Measurements from ENCODE around the gene SKAP2.

The SKAP2 gene

DNA sequence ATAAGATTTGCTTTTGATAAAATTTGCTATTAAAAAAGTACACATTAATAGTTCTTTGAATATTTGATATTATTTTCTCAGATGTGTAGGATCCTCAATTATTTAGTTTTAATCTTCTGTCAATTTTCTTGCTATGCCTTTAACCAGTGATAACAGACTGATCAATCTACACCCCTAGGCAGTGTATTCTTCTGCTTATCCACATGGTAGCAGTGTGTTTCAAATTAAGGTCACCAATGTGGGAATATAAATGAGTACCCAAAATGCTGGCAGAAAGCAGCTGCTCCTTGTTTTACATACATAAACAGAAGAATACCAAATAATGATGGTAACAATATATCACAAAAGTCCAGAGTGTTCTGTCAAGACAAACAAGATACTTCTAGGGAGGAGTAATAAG, 87.0 kb downstream of the SKAP2 start:
- DNase-seq (ENCODE audit: low read depth) = no peak

DNA sequence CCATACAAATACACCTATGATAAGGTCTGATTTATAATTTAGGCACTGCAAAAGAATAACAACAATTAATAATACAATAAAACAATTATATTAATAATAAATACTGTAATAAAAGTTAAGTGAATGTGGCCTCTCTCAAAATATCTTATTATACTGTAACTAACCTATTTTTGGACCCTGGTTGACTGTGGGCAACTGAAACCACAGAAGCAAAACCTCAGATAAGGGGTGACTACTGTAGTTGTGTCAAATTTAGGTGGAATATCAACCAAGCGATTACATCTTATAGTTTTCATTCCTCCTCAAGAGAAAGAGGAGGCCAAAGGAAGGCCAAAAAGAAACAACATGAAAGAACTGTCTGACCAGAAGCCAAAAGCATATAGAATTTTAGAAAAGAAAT, 103.9 kb downstream of the SKAP2 start:
- no peak for DNase-seq (ENCODE audit: low read depth)

DNA sequence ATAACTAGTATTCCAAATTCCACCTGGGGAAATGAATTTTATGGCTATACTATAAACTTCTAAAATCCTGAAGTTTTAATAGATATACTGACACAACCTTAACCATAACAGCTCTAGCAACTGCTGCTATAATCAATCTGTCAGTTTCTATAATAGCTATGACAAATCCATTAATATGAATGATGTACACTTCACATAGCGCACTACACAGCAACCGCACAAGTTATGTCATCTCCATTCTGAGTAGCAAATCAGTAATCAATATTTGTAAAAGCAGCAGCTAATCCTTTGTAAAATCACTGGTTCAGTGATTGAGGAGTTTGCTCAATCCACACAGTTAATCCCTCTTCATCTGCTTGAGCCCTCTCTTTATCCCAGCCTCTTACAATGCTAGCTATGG, 105.3 kb downstream of the SKAP2 start:
- DNase-seq (ENCODE audit: low read depth) = no peak

DNA sequence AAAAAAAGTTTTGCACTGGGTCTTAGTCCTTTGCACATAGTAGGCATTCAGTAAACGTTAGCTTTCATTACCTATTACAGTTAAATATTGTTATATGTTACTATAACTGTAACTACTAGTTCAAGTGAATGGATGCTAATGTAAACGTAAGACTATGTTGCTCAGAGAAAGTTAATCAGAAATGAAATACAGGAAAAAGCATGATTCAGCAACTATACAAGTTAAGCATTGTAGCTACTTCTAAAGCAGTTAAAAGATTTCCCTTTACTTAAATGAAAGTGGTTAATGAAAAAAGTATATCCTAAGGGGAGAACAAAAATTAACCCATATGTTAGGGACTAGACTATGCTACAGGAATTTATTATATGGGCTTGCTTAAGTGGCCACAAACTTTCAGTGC, 121.2 kb downstream of the SKAP2 start:
- no peak for DNase-seq (ENCODE audit: low read depth)

DNA sequence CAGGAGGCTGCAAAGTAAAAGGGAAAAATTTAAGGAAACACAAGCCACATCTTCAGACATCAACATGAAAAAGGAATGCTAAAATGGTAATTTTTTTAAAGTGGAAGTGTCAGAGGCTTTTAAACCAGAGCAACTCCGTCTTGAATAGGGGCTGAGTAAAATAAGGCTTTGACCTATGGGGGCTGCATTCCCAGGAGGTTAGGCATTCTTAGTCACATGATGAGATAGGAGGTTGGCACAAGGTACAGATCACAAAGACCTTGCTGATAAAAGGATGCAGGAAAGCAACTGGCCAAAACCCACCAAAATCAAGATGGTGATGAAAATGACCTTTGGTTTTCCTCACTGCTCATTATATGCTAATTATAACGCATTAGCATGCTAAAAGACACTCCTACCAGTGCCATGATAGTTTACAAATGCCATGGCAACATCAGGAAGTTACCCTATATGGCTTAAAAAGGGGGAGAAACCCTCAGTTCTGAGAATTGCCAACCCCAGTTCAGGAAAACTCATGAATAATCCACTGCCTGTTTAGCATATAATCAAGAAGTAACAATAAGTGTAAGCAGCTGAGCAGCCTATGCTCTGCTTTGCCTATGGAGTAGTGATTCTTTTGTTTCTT, 128.3 kb downstream of the SKAP2 start:
- DNase-seq (ENCODE audit: low read depth) = no peak

DNA sequence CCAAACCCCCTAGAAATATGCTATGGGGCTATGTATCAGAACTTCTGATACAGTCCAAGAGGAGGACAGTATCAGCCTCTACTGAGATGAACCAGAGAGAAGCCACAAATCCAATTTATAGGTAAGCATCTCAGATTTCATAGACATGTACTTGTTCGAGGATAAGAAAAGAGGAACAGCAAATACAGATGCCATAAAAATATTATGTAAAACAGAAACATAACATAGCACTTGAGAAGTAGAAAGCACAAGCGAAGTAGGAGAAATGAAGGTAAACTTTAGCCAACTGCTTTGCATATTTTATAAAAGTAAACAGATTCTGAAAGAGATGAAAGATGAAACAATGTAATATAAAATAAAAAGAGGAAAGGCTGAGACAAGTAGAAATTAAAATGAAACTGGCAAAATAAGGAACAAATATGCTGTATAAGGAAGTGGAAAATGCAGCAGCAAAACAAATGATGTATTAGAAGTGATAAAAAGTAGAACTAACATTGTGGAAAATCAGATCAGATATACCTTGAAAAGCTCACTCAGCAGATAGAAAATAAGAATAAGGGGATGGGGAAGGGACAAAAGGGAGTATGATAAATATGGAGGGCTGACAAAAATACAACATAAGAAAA, 135.1 kb downstream of the SKAP2 start:
- DNase-seq (ENCODE audit: low read depth) = no peak

DNA sequence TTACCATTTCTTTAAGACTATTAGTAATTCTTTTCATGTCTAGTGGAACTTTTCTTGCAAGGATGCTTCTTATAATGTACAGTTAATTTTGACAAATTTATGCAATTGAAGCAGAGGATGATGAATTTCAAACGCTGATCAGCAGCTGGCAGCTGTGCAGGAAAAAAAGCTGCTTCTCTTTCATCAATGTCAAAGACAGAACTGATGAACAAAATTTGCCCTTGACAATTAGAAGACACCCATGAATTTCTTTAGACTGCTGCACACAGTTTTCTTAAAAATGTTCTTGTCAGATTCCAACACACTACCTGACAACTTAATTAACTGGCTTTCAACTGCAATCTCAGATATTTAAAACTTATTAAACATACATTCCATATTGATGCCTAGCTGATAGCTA, 138.3 kb downstream of the SKAP2 start:
- DNase-seq (ENCODE audit: low read depth) = no peak

DNA sequence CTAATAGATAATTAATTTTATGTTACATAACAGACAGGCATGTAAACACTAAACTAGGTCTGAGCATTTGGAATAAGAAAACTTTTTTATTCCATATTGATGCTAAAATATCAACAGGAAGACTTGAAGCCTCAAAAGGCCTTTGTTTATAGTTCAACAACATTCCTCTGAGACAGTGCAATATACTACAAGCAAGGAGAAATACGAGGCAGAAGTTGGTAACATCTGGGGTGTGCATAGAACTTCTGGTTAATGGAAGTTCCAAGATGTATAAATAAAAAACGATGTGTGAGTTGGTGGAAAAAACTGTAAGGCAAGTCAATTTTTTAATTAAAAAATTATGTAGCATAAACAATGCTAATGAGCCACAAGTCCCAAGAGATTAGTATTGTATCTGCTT, 139.6 kb downstream of the SKAP2 start:
- no peak for DNase-seq (ENCODE audit: low read depth)

DNA sequence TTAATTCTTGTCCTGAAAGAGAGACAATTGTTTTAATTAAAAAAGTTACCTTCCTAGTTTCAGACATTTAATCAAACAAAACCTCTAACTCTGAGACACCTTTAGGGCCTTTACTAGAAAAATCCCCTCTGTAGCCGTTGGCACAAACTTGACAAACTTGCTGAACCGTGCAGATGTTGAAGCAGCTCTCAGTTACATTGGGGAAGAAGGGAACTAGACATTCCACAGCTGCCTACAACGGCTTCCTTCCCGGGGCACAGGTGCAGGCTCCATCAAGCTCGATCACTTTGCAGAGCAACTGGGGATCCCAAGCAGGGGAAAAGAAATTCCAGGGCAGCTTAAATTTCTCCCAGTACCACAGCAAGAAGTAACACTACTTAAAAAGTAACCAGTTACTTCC, 141.3 kb downstream of the SKAP2 start:
- DNase-seq (ENCODE audit: low read depth) = no peak

DNA sequence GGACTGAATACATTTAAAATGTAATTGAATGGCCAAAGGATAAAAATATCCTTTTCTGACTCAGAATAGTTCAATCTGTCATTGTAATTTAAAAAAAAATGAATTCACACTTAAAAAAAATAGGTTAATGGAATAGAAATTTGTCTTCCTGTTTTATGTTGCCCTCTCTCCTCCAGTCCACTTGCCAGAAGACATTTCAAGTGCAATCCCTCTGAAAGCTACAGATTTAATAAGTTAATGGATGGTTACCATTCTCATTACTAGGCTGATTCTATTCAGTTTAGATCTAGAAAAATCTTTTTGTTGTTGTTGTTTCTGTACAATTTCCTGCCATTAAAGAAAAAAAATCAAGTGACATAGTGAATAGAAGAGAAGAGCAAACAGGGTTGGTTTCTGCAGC, 142.9 kb downstream of the SKAP2 start:
- DNase-seq (ENCODE audit: low read depth) = no peak

DNA sequence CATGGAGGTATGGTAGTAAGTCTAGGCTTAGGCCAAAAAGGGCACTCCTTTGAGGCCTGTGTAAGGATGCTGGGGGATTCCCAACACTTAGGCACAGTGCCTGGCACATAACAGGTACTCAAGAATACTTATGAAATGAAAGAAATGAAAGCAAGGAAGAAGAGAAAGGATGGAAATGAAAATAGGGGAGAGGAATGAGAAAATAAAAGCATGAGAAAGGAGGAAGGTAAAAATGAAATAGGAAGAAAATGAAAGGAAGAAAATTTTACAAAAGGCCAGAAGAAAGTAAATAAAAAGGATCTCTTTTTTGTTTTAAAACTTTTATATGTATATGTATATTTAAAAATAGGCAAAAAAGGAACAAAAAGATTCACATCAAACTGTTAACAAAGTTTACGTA, 146.3 kb downstream of the SKAP2 start:
- no peak for DNase-seq (ENCODE audit: low read depth)

DNA sequence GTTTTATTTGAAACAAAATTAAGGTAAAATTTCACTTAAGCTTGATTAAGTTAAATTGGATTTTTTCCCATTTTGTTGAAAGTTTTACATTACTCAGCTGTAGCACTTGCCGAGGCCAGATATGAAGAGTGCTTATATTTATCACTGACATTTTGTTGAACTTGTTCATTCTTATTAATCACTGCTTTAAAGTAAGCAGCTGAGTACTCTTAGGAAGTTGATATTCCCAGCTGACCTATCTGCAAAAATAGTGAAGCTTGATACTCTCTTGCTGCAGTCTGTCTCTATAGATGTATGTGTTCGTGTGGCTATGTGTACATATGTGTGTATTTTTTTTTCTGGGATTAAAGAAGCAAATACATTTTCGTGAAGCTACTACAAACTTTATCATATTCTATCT, 150.0 kb downstream of the SKAP2 start:
- DNase-seq (ENCODE audit: low read depth) = no peak

DNA sequence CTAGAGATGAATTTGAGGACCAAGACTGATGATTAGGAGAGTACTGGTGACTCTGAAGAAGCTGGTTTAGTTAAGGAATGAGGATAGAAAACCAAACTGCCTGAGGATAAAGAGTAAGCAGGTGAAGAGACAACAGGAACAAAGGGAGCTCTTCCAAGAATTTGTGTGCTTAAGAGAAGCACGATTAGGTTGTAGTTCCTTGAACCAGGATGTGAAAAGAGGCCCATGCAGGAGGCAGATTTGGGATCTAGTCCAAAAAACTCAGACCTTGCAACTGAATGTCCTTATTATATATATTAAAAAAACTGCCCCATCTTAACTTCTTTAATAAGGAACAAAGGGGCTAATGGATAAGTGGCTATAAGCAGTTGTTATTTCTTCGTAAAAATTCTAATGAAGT, 150.4 kb downstream of the SKAP2 start:
- no peak for DNase-seq (ENCODE audit: low read depth)

DNA sequence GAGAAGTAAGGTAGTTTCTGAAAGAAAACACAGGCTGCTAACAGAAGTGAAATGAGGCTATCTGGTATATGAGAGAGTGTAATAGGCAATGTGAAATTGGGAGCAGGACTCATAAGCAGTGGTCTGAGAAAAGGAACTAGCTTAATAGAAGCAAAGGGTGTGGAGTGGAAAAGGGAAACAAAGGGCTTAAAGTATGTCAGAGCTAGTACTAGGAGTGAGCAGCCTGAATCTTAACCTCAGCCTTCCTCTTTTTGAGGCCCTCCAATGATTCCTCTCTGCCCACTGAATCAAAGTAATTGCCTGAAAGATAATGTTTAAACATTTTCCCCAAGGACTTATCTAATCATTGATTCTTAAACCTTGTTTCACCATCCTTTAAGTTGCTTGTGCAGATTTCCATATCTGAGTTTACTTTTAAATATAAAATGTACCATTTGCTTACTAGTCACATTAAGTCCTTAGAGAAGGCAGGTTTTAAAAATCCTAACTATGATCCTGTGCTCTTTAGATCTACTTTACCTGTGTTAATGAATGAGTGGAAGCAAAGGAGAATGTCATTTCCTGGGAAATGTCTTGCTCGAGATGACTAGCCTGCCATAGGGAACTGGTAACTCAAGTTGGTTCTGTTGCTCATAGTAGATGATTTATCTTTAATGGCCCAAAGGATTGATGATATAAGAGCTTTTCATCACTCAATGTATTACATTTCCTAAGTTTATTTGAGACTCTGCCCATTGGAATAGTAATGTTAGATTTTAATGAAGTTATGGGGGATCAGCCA, 155.0 kb downstream of the SKAP2 start:
- no peak for DNase-seq (ENCODE audit: low read depth)

DNA sequence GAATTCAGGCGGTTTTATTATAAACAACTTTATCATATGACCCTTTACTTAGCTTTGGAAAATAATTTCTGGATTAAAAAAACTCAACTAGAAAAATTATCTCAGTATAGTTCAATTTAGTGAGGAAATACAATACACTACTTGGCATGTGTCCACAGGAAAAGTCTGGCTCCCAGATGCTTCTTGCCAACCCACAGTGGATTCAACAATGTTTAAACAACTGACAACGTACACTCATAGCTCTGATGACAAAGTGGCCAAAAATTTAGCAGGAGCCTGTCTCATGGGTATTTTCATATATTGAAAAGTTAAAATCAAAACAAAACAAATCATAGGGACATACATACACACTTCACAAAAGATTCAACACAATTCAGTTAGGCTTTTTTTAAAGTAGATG, 158.8 kb downstream of the SKAP2 start:
- peak; percentile 82 for DNase-seq (ENCODE audit: low read depth)

DNA sequence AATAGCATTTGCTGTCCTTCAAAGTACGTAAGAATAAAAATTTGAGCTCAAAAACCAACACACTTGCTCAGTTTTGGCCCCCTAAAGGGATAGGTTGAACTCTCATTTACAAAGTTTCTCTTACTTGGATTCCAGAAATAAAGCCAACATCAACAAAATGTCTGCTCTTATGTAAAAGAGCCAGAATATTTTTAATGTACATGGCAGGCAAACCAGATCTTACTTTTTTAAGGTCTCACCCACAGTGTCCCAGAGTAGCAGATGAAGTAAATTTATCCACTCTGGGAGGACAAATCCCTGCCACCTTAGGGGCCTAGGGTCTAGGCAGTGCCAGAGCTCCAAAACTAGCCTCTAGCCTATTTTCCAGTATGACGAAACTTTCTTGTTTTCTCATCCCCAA, 159.6 kb downstream of the SKAP2 start:
- DNase-seq (ENCODE audit: low read depth) = no peak

DNA sequence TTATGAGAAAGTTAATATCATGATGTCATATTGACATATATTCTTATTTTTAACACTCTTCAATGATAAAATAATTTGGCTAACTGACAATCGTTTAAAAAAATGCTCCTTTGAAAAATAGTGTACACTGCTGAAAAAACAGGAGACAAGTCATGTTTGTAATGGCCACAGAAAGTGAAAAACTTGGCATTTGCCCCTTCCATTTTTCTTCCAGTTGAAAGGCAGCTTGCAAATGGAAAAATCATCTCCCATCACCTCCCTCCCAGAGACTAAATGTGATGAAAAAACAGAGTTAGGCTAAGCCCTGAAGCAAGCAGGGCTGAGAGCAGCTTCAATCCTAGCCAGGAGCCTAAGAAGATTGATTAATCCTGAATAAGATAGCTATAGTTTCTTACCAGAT, 160.4 kb downstream of the SKAP2 start:
- DNase-seq (ENCODE audit: low read depth) = no peak

DNA sequence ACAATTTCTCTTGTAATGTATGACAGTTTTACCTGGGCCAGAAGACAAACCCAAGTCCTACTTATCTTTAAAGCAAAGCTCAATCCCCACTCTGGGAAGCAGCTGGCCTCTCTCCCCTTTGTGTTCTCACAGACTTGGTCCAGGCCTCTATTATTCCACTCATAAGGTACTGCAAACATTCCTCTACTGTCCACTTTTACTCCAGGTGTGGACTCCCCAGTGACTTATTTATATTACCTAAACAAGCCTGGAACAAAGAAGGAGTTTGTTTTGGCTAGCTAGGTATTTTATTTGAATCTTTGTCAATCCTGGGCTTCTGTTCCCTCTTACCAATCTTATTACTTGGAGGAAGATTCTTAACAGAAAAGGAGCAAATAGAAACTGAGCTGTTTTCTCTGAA, 163.5 kb downstream of the SKAP2 start:
- DNase-seq (ENCODE audit: low read depth) = no peak

DNA sequence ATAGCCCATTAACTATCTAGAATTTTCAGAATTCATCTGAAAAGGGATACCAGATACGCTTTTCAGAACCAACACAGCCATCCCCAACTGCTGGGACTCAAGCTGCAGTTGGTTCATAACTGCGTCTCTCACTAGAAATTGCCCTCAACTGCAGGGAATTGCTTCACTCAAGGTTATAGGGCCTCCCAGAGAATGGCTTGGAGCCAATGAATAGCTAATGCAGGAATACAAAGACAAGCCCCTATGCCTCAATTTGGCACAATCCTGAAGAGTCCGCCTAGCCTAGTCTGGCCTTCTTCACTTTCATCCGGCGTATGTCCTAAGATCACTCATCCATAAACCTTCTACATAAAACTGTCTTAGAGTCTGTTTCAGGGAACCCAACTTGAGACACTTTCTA, 164.0 kb downstream of the SKAP2 start:
- no peak for DNase-seq (ENCODE audit: low read depth)

DNA sequence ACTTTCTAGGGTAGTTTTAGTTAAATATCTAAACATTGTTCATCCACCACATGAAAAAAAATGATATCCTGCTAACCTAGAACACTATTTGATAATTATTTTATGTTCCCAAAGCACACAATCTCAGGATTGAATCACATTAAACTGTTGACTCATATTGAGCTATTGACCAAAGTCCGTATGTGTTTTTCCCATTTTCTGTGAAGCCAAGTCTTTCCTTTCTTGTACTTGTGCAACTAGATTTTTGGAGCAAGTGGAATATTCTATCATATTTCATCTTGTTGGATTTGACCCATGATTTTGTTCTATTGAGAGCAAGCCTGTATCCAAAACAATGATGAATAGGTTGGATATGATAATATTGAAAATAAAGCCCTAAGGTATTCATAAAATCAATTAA, 164.6 kb downstream of the SKAP2 start:
- no peak for DNase-seq (ENCODE audit: low read depth)

DNA sequence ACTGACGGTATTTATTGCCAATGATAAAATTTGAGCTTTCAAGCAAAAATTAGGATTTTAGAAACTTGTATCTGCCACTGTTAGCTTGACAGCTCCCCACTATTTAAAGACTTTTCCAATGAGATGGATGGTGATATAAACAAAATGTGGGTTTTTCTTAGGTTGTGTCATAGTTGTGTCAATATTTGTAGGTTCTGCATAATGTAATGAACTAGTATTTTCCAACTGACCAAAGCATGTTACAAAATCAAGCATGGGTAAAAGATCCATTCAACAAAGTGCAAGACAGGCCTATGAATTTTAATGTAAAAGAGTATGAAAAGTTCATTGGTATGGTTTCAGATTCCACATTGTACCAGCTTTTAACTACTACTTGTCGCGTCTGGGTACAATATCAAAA, 165.6 kb downstream of the SKAP2 start:
- DNase-seq (ENCODE audit: low read depth) = no peak

DNA sequence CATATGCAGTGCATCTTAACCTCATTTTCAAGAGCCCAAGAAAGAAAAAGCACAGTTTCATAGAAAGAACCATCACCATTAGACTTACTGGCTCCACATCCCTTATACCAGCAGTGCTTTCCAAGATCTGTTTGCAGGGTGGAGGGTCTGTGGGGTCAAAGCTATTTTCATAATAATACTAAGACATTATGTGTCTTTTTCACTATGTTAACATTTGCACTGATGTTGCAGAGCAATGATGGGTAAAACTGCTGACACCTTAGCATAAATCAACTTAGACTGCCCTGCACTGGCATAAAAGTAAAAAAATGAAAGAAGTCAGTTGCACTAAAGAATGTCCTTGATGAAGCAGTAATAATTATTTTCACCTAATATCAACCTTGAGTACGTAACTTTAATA, 166.2 kb downstream of the SKAP2 start:
- no peak for DNase-seq (ENCODE audit: low read depth)

DNA sequence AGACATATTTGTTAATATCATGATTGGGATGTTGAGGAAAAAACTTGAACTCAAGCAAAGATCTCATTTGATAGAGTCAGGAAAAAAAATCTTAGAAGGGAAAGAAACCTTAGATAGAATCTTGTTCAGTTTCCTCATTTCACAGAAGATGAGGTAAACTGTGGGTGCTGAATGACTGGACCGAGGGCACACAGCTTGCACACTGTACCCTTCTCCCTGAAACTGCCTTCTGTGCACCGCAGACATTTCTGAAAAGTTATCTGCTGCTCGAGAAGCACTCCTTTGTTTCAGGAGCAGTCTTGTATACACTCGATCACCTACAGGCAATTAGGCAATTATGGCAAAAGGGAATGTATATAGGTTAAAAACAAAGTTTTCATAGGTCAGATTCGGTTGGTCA, 167.4 kb downstream of the SKAP2 start:
- DNase-seq (ENCODE audit: low read depth) = no peak

DNA sequence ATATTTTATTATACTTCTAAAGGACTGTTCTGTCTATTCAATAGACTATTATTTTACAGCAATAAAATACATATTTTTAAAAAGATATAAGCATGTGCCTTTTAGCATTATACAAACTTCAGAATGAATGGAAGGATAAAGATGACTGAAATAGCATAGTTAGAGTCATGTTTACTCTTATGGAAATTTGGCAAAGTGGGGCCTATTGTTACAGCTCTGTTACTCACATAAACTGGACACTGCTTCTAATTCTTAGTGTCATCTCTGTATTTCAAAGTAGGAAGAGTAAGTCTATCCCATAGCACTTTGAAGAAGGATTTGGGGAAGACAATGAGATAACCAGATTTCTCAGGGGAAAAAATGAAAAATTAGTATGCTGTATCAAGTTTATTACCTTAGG, 168.2 kb downstream of the SKAP2 start:
- DNase-seq (ENCODE audit: low read depth) = no peak

Data from non-pigmented ciliary epithelial cell (primary cell).